ENCODE results near the gene GABRR3.

Gene GABRR3

GRCh38 chr3:97990624-97991292, 44.4 kb downstream of the GABRR3 start:
- DNase-seq (ENCODE audit: low read depth in 2 of 2) = no peak

GRCh38 chr3:97988784-97989568, 46.1 kb downstream of the GABRR3 start:
- no peak for DNase-seq (ENCODE audit: low read depth in 2 of 2)

- DNase-seq (ENCODE audit: low read depth in 2 of 2) = no peak
Observed at GRCh38 chr3:97987306-97987705, 47.8 kb downstream of the GABRR3 start.

- no peak for DNase-seq (ENCODE audit: low read depth in 2 of 2)
Observed at GRCh38 chr3:97983933-97984491, 51.1 kb downstream of the GABRR3 start.

GRCh38 chr3:97981886-97982285, 53.2 kb downstream of the GABRR3 start:
- no peak for DNase-seq (ENCODE audit: low read depth in 2 of 2)

- DNase-seq (ENCODE audit: low read depth in 2 of 2) = no peak
Observed at GRCh38 chr3:97979610-97980009, 55.5 kb downstream of the GABRR3 start.

- DNase-seq (ENCODE audit: low read depth in 2 of 2) = no peak
Observed at GRCh38 chr3:97975466-97975865, 59.6 kb downstream of the GABRR3 start.

- no peak for DNase-seq (ENCODE audit: low read depth in 2 of 2)
Observed at GRCh38 chr3:97974996-97975395, 60.1 kb downstream of the GABRR3 start.

- DNase-seq (ENCODE audit: low read depth in 2 of 2) = no peak
Observed at GRCh38 chr3:97972976-97973375, 62.1 kb downstream of the GABRR3 start.

- DNase-seq (ENCODE audit: low read depth in 2 of 2) = peak; percentile 73
Observed at GRCh38 chr3:97971679-97972567, 63.2 kb downstream of the GABRR3 start, which contains the start of gene RIOX2. TSS of gene RIOX2 (minus strand) at chr3:97972431. CDS start at chr3:97967593, 4,838 bp downstream.

GRCh38 chr3:97970956-97971620, 64.0 kb downstream of the GABRR3 start:
- DNase-seq (ENCODE audit: low read depth in 2 of 2) = no peak

GRCh38 chr3:97970156-97970555, 65.0 kb downstream of the GABRR3 start:
- DNase-seq (ENCODE audit: low read depth in 2 of 2) = no peak

GRCh38 chr3:97969541-97969940, 65.6 kb downstream of the GABRR3 start:
- no peak for DNase-seq (ENCODE audit: low read depth in 2 of 2)

GRCh38 chr3:97968376-97968775, 66.7 kb downstream of the GABRR3 start:
- no peak for DNase-seq (ENCODE audit: low read depth in 2 of 2)

GRCh38 chr3:97967966-97968365, 67.1 kb downstream of the GABRR3 start:
- no peak for DNase-seq (ENCODE audit: low read depth in 2 of 2)

GRCh38 chr3:97960993-97961766, 73.9 kb downstream of the GABRR3 start:
- no peak for DNase-seq (ENCODE audit: low read depth in 2 of 2)

GRCh38 chr3:97960551-97960950, 74.6 kb downstream of the GABRR3 start:
- DNase-seq (ENCODE audit: low read depth in 2 of 2) = no peak

GRCh38 chr3:97959872-97960271, 75.2 kb downstream of the GABRR3 start:
- no peak for DNase-seq (ENCODE audit: low read depth in 2 of 2)

GRCh38 chr3:97958796-97959195, 76.3 kb downstream of the GABRR3 start:
- no peak for DNase-seq (ENCODE audit: low read depth in 2 of 2)

- no peak for DNase-seq (ENCODE audit: low read depth in 2 of 2)
Observed at GRCh38 chr3:97958396-97958795, 76.7 kb downstream of the GABRR3 start.
